Gastroesophageal sphincter (tissue), 4 donors: ENCODE results near the gene CYB561A3. TPM values are rescaled to one million over a fixed set of nuclear protein-coding genes. Genes with fewer than 3 reads are reported as not detected.

Experiments
- ATAC-seq: fragments of 150-250 bp; one replicate; pipeline ENCODE4 v1.9.1; 2016; ENCODE audit warnings: mild to moderate bottlenecking, moderate library complexity
- H3K27ac ChIP-seq, 4 donors: fragments of 200-600 bp; sonication (generic) in 3 of 4; 1 replicate in 3 of 4; 2 replicates in 1 of 4; pipeline ENCODE4 v1.5.1; 2016 to 2019
- H3K27me3 ChIP-seq: fragments of 200-600 bp; sonication (generic); one replicate; pipeline ENCODE4 v1.5.1; 2019
- H3K36me3 ChIP-seq, 2 donors: fragments of 200-600 bp; sonication (generic); one replicate each; pipeline ENCODE4 v1.5.1; 2019; ENCODE audit warnings: control low read depth in 1 of 2
- H3K4me1 ChIP-seq, 3 donors: fragments of 200-600 bp; sonication (generic); 1 replicate in 2 of 3; 2 replicates in 1 of 3; pipeline ENCODE4 v1.5.1; 2016 to 2019; ENCODE audit warnings: control low read depth in 2 of 3
- H3K4me3 ChIP-seq, 2 donors: fragments of 200-600 bp; sonication (generic); one replicate each; pipeline ENCODE4 v1.5.1; 2019; ENCODE audit warnings: mild to moderate bottlenecking in 1 of 2, moderate library complexity in 1 of 2
- H3K9me3 ChIP-seq, 3 donors: fragments of 200-600 bp; sonication (generic); one replicate each; pipeline ENCODE4 v1.5.1; 2017 to 2019; ENCODE audit warnings: control low read depth in 2 of 3
- CTCF ChIP-seq, 4 experiments: fragments of 200-600 bp in 2 of 4; fragments of 450-650 bp in 2 of 4; sonication (generic) in 1 of 4; IDR thresholded peaks; one replicate each; pipeline ENCODE4 v1.5.1; 2017 to 2019; ENCODE audit warnings: antibody characterized with exemption in 4 of 4, mild to moderate bottlenecking in 2 of 4, moderate library complexity in 2 of 4
- EP300 ChIP-seq: sonication (generic); formaldehyde crosslinking; IDR thresholded peaks from one replicate; pipeline ENCODE4 v1.6.1; 2017; ENCODE audit warnings: antibody characterized with exemption, mild to moderate bottlenecking
- POLR2A ChIP-seq, 2 donors: fragments of 450-650 bp; IDR thresholded peaks; one replicate each; pipeline ENCODE4 v1.6.1; 2017; ENCODE audit warnings: antibody characterized with exemption in 2 of 2, mild to moderate bottlenecking in 2 of 2, moderate library complexity in 1 of 2
- POLR2AphosphoS5 ChIP-seq: sonication (generic); formaldehyde crosslinking; IDR thresholded peaks from one replicate; pipeline ENCODE4 v1.6.1; 2017; ENCODE audit warnings: antibody characterized with exemption
- WGBS, 2 donors: methylation state at CpG; one replicate each; pipeline ENCODE4 v1.1.5; 2018; ENCODE audit warnings: low coverage in 1 of 2; 5-methylcytosine and 5-hydroxymethylcytosine counted together
- total RNA-seq, 4 donors: library from RNA; depleted of rRNA; stranded (reverse); fragments of >200 nt; gene quantifications; one replicate each; pipeline ENCODE4 v1.1.0, GENCODE V29; 2016

The CYB561A3 gene
- total RNA-seq, 4 donors from 2014 or later: 23.3 to 44.0 (median 33.4) TPM

- no peaks in the 10 kb centered on the region for H3K27me3 ChIP-seq
- no peaks in the 10 kb centered on the region for H3K9me3 ChIP-seq
- ATAC-seq: peak; percentile 50
- H3K4me3 ChIP-seq: no peak overlapping the region
- H3K36me3 ChIP-seq: peaks cover 0 to 24% of the 10 kb centered on the region in 2 donors
- H3K27ac ChIP-seq: peak overlapping the region in 3 of 4 donors; percentile 16 to 57 (median 40)
- WGBS, 2 donors: 36 to 58% methylated on average over 4 to 6 of the region's 8 CpGs
- H3K4me1 ChIP-seq: peaks cover 4 to 42% (median 10%) of the 10 kb centered on the region in 3 donors
- TF ChIP-seq POLR2AphosphoS5: no peak
- peak in 3 of 4 experiments; percentile 94 to 98 (median 95) for TF ChIP-seq CTCF (IDR thresholded peaks at IDR 0.05)
Observed at GRCh38 chr11:61336171-61336935, 25.3 kb downstream of the CYB561A3 start.

GRCh38 chr11:61335355-61335710 lies 26.3 kb downstream of the CYB561A3 start:
- no peak for ATAC-seq

GRCh38 chr11:61334434-61335354 lies 27.0 kb downstream of the CYB561A3 start:
- Histone ChIP-seq H3K36me3 (peaks cover 0 to 25% of the 10 kb centered on the region in 2 donors), H3K4me3 (no peak overlapping the region), H3K9me3 (no peaks in the 10 kb centered on the region), H3K27ac (peak overlapping the region in 3 of 4 donors; percentile 21 to 57 (median 35)), H3K27me3 (no peaks in the 10 kb centered on the region), H3K4me1 (peaks cover 4 to 58% (median 14%) of the 10 kb centered on the region in 3 donors)
- ATAC-seq: no peak
- 80 to 81% methylated on average over 1 to 11 of the region's 16 CpGs for WGBS, 2 donors
- TF ChIP-seq CTCF (IDR thresholded peaks at IDR 0.05) (no peak), EP300 (no peak), POLR2AphosphoS5 (no peak), POLR2A (IDR thresholded peaks at IDR 0.05) (no peak)

More at GRCh38 chr11:61335355-61335710, 26.3 kb downstream of the CYB561A3 start:
- H3K36me3 ChIP-seq: peaks cover 0 to 21% of the 10 kb centered on the region in 2 donors
- peak overlapping the region in 1 of 4 donors; percentile 57 for H3K27ac ChIP-seq
- 57% methylated on average over 1 of the region's 1 CpG; no CpG with 5 or more reads in 1 of the 2 donors for WGBS, 2 donors
- no peaks in the 10 kb centered on the region for H3K27me3 ChIP-seq
- no peaks in the 10 kb centered on the region for H3K9me3 ChIP-seq
- TF ChIP-seq CTCF (IDR thresholded peaks at IDR 0.05): no peak
- no peak for TF ChIP-seq POLR2AphosphoS5
- TF ChIP-seq EP300: no peak
- TF ChIP-seq POLR2A (IDR thresholded peaks at IDR 0.05): no peak
- peaks cover 4 to 52% (median 14%) of the 10 kb centered on the region in 3 donors for H3K4me1 ChIP-seq
- H3K4me3 ChIP-seq: no peak overlapping the region

GRCh38 chr11:61333550-61334433 lies 27.9 kb downstream of the CYB561A3 start:
- Histone ChIP-seq H3K36me3 (peaks cover 0 to 25% of the 10 kb centered on the region in 2 donors), H3K9me3 (no peaks in the 10 kb centered on the region), H3K27me3 (no peaks in the 10 kb centered on the region), H3K4me1 (peaks cover 4 to 66% (median 14%) of the 10 kb centered on the region in 3 donors), H3K4me3 (peak overlapping the region; percentile 73 to 85), H3K27ac (peak overlapping the region; percentile 57 to 94 (median 94))
- TF ChIP-seq EP300 (no peak), CTCF (IDR thresholded peaks at IDR 0.05) (no peak), POLR2AphosphoS5 (no peak), POLR2A (IDR thresholded peaks at IDR 0.05) (no peak)
- 18 to 56% methylated on average over 6 to 9 of the region's 19 CpGs for WGBS, 2 donors
- no peak for ATAC-seq
